ENCODE measurements around the gene AGO3.

DNA sequence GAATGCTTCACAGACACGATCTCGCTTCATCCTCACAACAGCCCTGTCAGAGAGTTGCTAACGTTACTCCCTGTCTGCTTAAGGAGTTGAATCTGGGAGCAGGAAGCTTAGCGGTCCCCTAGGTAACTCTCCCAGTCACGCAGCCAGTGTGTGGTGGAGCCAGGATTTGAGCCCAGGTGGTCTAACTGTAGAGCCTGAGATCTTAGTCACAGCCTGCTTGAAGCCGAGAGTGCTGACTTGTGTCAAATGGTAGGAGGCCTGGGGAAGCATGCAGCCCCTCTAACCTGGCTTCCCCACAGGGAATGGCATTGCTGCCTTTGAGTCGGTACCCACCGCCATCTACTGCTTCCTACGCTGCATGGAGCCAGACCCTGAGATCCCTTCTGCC is 161.9 kb downstream of the AGO3 start:
- no peak for TF ChIP-seq ZNF274 (IDR thresholded peaks at IDR 0.05; ENCODE audit: low read depth, low read length)
- TF ChIP-seq, protein P1, sequence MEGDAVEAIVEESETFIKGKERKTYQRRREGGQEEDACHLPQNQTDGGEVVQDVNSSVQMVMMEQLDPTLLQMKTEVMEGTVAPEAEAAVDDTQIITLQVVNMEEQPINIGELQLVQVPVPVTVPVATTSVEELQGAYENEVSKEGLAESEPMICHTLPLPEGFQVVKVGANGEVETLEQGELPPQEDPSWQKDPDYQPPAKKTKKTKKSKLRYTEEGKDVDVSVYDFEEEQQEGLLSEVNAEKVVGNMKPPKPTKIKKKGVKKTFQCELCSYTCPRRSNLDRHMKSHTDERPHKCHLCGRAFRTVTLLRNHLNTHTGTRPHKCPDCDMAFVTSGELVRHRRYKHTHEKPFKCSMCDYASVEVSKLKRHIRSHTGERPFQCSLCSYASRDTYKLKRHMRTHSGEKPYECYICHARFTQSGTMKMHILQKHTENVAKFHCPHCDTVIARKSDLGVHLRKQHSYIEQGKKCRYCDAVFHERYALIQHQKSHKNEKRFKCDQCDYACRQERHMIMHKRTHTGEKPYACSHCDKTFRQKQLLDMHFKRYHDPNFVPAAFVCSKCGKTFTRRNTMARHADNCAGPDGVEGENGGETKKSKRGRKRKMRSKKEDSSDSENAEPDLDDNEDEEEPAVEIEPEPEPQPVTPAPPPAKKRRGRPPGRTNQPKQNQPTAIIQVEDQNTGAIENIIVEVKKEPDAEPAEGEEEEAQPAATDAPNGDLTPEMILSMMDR (IDR thresholded peaks at IDR 0.05 in 2 of 3, conservative IDR thresholded peaks at IDR 0.05 in 1 of 3; ENCODE audit: borderline replicate concordance in 1 of 3, insufficient read depth in 1 of 3, low read depth in 2 of 3, low read length in 2 of 3), result no peak
- no peak for TF ChIP-seq POLR2A (IDR thresholded peaks at IDR 0.05; ENCODE audit: borderline replicate concordance, extremely low read depth, insufficient read depth, insufficient read length)

Measured in HCT116 (cell line).